Renal cortex interstitium (tissue), 15 donors: ENCODE measurements around the gene FRMD6. TPM values are rescaled to one million over a fixed set of nuclear protein-coding genes. Genes with fewer than 3 reads are reported as not detected.
A peak's percentile ranks its signal among the peaks of the same experiment; 100 is the strongest.

ENCODE experiments used
- DNase-seq, 11 donors: peaks; one replicate each; pipeline ENCODE4 v3.0.0-alpha.2; 2013; ENCODE audit warnings: low read depth in 9 of 11, low spot score in 4 of 11; ENCODE audit errors: extremely low read depth in 1 of 11
- long read RNA-seq, 16 experiments: transcript quantifications; one replicate each; lab custom pipeline, GENCODE V29; 2026
- polyA plus RNA-seq, 3 donors: library from polyadenylated mRNA; unstranded; fragments of 120-200 nt; gene quantifications; one replicate each; pipeline ENCODE4 v1.2.1, GENCODE V29; 2013; ENCODE audit not compliant: insufficient read length in 3 of 3

Gene FRMD6
- 10 to 100 TPM; 17.0 to 21.4 (median 18.1) TPM for polyA plus RNA-seq
- long read RNA-seq, donor 1, full-length matches to known transcripts, result 6 of 6 reads
- long read RNA-seq, donor 1, partial matches to known transcripts, result 0 of 6 reads
- long read RNA-seq, donor 1, other reads (novel, unspliced or antisense), result 0 of 6 reads
- long read RNA-seq, donor 2, full-length matches to known transcripts, result 2 of 2 reads
- long read RNA-seq, donor 2, partial matches to known transcripts, result 0 of 2 reads
- long read RNA-seq, donor 2, other reads (novel, unspliced or antisense), result 0 of 2 reads
- long read RNA-seq, donor 3, full-length matches to known transcripts, result 3 of 29 reads
- long read RNA-seq, donor 3, partial matches to known transcripts, result 26 of 29 reads
- long read RNA-seq, donor 3, other reads (novel, unspliced or antisense), result 0 of 29 reads
- long read RNA-seq, donor 4, result 0 reads
- long read RNA-seq, donor 5, result 0 reads
- long read RNA-seq, donor 6, full-length matches to known transcripts, result 7 of 7 reads
- long read RNA-seq, donor 6, partial matches to known transcripts, result 0 of 7 reads
- long read RNA-seq, donor 6, other reads (novel, unspliced or antisense), result 0 of 7 reads
- long read RNA-seq, donor 7, partial matches to known transcripts, result 24 of 26 reads
- long read RNA-seq, donor 7, other reads (novel, unspliced or antisense), result 0 of 26 reads
- long read RNA-seq, donor 8, result 0 reads
- long read RNA-seq, donor 9, partial matches to known transcripts, result 0 of 1 reads
- long read RNA-seq, donor 9, other reads (novel, unspliced or antisense), result 0 of 1 reads
- long read RNA-seq, donor 10, result 0 reads
- long read RNA-seq, donor 11, result 0 reads
- long read RNA-seq, donor 12, result 0 reads
- long read RNA-seq, donor 13, result 0 reads
- long read RNA-seq, donor 14, full-length matches to known transcripts, result 1 of 1 reads
- long read RNA-seq, donor 14, partial matches to known transcripts, result 0 of 1 reads
- long read RNA-seq, donor 14, other reads (novel, unspliced or antisense), result 0 of 1 reads
- long read RNA-seq, donor 15, result 0 reads
- long read RNA-seq, donor 16, full-length matches to known transcripts, result 6 of 6 reads
- long read RNA-seq, donor 16, partial matches to known transcripts, result 0 of 6 reads
- long read RNA-seq, donor 16, other reads (novel, unspliced or antisense), result 0 of 6 reads

DNA sequence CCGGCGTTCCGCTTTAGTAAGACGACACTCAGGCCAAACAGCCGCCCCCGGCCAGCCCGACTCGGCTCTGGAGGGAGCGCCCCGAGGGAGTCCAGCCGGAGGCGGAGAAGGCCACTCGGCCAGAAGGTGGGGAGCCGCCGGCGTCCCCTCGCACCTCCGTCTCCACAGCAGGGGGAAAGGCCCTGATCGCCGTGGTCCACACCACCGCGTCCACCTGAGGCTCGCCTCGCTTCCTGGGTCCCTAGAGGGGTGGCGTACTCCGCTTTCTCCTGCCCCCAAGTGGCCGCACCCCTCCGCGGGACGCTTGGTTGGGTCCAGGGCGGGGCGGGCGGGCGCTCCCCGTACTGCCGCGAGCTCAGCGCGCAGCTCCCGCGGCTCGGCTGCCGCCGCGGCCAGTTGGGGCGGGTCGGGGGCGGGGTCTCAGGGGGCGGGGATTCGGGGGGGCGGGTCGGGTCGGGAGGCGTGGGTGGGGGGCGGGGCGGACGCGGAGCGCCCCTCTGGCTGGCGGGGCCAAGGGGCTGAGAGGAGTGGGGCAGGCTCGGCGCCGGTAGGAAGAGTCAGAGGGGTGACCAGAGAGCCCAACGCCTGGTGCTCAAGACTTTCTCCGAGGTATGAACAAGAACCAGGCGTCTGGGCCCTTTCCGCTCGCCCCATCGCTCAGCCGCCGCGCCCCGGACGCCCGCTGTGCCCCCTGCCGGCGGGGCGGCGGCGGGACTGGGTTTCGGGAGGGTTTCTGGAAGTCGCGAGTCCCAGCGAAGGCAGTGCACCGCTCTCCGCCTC is at the start of gene FRMD6:
FRMD6 (plus strand) TSS at position 523 of the 780 bp plus-strand sequence. CDS start 37,927 bp downstream, outside the sequence.
- peak; percentile 70 to 88 (median 81) for DNase-seq

DNA sequence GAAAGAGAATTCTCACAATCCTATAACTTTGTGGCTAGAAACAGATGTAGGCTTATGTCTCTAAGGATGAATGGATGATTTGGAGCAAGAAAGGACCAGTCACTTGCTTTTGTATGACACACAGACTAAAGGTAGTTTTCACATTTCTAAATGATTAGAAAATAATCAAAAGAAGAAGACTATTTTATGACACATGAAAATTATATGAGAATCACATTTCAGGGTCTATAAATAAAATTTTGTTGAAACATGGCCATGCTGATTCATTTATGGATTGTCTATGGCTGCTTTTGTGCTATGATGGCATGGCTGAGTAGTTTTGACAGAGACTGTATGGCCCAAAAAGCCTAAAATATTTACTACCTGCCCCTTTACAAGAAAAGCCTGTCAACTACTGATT is 49.4 kb upstream of the FRMD6 start:
- no peak for DNase-seq

GRCh38 chr14:51603495-51603894 is 48.2 kb upstream of the FRMD6 start:
- no peak for DNase-seq

- DNase-seq, result no peak
Measured at GRCh38 chr14:51604073-51604472, 47.6 kb upstream of the FRMD6 start.

DNA sequence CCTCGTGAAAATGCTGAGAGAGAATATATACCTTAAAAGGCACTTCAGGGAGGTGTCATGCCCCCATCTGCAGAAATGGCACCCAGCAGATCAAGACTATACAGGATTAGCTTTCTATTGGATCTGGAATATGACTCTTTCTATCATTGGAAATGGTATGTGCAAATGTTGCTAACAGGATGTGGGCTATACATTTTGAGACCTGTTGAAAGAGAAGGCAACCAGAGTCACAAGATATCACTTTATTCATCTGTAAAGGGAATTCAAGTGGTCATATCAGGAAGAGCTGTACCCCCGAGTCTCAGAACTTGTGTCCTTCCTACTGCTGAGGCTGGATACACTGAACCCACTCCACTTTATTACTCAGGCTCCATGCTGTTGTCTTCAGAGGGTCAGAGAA is 46.1 kb upstream of the FRMD6 start:
- no peak for DNase-seq

- no peak for DNase-seq
Measured at GRCh38 chr14:51607711-51608110, 44.0 kb upstream of the FRMD6 start.

DNA sequence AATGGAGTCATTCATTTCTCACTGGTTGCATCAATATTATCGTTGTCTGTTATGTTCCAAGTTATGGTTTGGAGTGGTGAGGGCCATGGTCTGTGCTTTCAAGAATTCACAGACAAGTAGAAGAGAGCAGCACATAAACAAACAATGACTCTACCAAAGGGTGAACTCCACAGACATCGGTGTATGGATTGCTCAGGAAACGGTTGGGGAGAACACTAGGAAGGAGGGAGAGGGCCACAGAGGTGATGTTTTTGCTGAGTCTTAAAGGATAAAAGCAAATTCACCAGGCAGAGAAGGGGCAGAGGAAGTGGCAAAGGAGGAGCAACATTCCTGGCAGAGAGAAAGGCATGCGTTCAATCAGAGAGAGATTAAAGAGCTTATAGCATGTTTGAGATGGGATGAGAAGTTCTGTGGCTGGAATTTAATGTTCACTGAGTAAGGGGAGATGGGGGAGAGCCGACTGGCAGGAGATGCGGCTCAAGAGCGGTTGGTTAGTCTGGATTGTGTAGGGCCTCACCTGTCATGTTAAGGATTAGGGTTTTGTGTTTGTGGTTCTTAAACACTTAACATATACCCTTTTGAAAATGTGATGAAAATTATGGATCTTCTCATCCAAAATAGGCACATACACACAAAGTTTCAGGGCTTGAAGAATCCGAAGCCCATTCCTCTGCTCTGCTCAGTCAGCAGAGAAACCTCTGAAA is 42.3 kb upstream of the FRMD6 start:
- DNase-seq, result no peak

DNA sequence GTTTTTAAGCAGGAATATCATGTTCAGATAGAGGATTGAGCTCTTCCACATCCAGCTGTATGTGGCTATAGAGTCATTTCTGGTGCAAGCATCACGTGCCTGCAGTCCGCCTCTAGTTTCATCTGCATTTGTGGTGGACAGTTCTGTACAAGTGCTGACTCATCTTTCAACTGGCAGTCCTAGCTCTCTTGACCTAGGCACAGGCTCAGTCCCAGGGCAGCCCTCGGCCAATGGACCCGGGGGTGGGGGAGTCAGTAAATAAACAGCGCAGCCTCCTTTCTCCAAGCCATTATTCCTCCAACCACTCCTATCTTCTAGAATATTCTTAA is 41.8 kb upstream of the FRMD6 start:
- DNase-seq, result no peak

DNA sequence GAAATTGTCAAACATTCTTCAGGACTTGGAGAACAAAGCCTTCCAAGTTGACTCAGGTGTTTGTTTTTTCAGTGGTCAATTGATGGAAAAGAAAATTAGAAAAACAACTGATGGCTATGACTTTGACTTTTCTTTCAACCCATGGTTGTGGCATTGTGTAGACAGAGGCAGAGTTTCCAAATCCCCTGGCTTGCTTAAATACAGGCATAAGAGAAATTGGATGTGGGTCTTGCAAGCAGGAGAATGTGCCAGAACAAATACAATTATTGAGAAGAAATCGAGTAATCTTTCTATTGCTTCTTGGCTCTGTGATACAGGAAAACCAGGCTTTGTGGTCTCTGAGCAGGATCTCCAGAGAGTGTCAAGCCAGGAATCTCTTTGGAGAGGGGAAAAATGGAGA is 40.9 kb upstream of the FRMD6 start:
- no peak for DNase-seq

GRCh38 chr14:51612449-51612848 is 39.3 kb upstream of the FRMD6 start:
- DNase-seq, result no peak

- DNase-seq, result no peak
Measured at GRCh38 chr14:51613416-51613815, 38.3 kb upstream of the FRMD6 start.

- no peak for DNase-seq
Measured at GRCh38 chr14:51614707-51615106, 37.0 kb upstream of the FRMD6 start.

- DNase-seq, result no peak
Measured at GRCh38 chr14:51616256-51616655, 35.5 kb upstream of the FRMD6 start.

GRCh38 chr14:51616724-51617409 is 34.8 kb upstream of the FRMD6 start:
- no peak for DNase-seq

DNA sequence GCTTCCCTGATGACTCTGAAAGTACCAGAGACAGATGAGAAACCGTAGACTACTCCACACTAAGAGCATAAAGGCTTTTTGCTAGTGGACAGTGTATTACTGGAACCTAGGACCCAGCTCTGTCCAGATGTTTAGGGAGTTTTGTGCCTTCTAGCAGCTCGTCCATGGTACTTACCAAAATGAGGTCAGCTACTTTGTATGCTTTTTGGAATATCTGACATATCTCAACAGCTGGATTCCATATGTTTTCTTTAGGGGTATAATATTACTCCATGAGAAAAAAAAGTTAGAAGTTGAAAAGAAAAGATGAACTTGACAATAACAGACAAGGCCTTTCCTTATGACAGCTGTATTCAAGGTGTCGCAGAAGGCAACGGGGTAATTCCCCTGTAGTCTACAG is 32.1 kb upstream of the FRMD6 start:
- DNase-seq, result no peak

GRCh38 chr14:51620056-51620455 is 31.7 kb upstream of the FRMD6 start:
- no peak for DNase-seq

DNA sequence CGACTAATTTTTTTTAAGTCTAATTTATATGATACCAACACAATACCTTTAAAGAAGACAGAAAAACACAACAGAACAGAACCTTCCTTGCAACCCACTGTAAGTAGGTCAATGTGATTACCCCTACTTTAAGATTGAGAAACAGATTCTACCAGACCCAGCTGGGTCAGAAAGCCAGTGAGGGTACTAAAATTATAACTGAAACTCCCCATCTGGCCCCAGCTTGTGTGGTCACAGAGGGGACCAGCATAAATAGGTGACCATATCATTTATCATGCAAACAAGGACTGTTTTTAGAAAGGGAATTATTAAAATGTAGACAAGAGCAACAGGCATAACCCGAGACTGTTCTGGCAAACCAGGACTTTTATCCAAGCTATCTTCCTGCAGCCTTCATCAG is 30.1 kb upstream of the FRMD6 start:
- DNase-seq, result no peak

GRCh38 chr14:51622376-51622775 is 29.3 kb upstream of the FRMD6 start:
- DNase-seq, result no peak
